RWPE1 (cell line): ENCODE measurements around the gene EID2.
A peak's percentile ranks its signal among the peaks of the same experiment; 100 is the strongest.

Experiments used
- CTCF ChIA-PET: fragments of 350-600 bp; sonication (Branson Sonifier 250); formaldehyde crosslinking; extraction: SDS; loops from one replicate; lab custom pipeline; 2021; lab: Yijun Ruan, JAX
- POLR2A ChIA-PET: fragments of 400-600 bp; formaldehyde crosslinking; extraction: SDS; loops from one replicate; lab custom pipeline; 2020; ENCODE audit warnings: antibody characterized with exemption; ENCODE audit not compliant: low non-redundant PET; lab: Yijun Ruan, JAX
- DNase-seq: peaks from one replicate; pipeline ENCODE4 v3.0.0; 2012; ENCODE audit warnings: low spot score
- H3K27ac ChIP-seq: fragments of 450-650 bp; 2 replicates; pipeline ENCODE4 v1.5.1; 2017
- CTCF ChIP-seq: fragments of 450-650 bp; conservative IDR thresholded peaks from 2 replicates; pipeline ENCODE4 v1.5.1; 2017; ENCODE audit warnings: low read depth, mild to moderate bottlenecking

EID2 gene

GRCh38 chr19:39508629-39509028 lies 31.3 kb downstream of the EID2 start:
- ChIA-PET POLR2A (no interaction called here), CTCF (interaction anchor here (1.0 kb wide), 1 partner anchor 25 kb away, joined by 6 read pairs; no protein-coding TSS in a partner anchor)
- TF ChIP-seq CTCF: no peak
- H3K27ac ChIP-seq: no peak overlapping the region
- no peak for DNase-seq

- no peak for TF ChIP-seq CTCF
- DNase-seq: no peak
- peak overlapping the region; percentile 18; the same call in 1 of the 2 replicates for H3K27ac ChIP-seq
- ChIA-PET POLR2A (no interaction called here), CTCF (no interaction called here)
These were observed 32.1 kb downstream of the EID2 start for GRCh38 chr19:39507715-39508364.

GRCh38 chr19:39506944-39507714 lies 32.8 kb downstream of the EID2 start:
- H3K27ac ChIP-seq: peak overlapping the region; percentile 18; the same call in 1 of the 2 replicates
- DNase-seq: peak; percentile 71
- ChIA-PET POLR2A (no interaction called here), CTCF (no interaction called here)
- no peak for TF ChIP-seq CTCF

- POLR2A ChIA-PET: no interaction called here
- TF ChIP-seq CTCF: no peak
- no peak for DNase-seq
- peak overlapping the region; percentile 18; the same call in 1 of the 2 replicates for H3K27ac ChIP-seq
- CTCF ChIA-PET: interaction anchor here (0.8 kb wide), 1 partner anchor 26 kb away, joined by 3 read pairs; the partner anchor contains the start of gene EID2B
These were observed 33.4 kb downstream of the EID2 start for GRCh38 chr19:39506598-39506943.

GRCh38 chr19:39502640-39503417 lies 37.1 kb downstream of the EID2 start:
- peak; percentile 87 for TF ChIP-seq CTCF
- POLR2A ChIA-PET: no interaction called here
- CTCF ChIA-PET: interaction anchor here (0.5 to 1.7 kb wide), 15 partner anchors 11 to 866 kb away, joined by 3 to 14 read pairs (median 5); partner anchors contain the start of genes EID2B and SELENOV
- H3K27ac ChIP-seq: no peak overlapping the region
- peak; percentile 57 for DNase-seq

- no peak for TF ChIP-seq CTCF
- ChIA-PET POLR2A (no interaction called here), CTCF (interaction anchor here (0.5 to 1.0 kb wide), 2 partner anchors 27 to 804 kb away, joined by 3 to 4 read pairs; no protein-coding TSS in a partner anchor)
- DNase-seq: no peak
- no peak overlapping the region for H3K27ac ChIP-seq
These were observed 38.6 kb downstream of the EID2 start for GRCh38 chr19:39501340-39501739.
